HL-60 (cell line): ENCODE data around the gene NGLY1.

Experiments
- CTCF ChIP-seq: IDR thresholded peaks from one replicate; pipeline ENCODE4 v1.5.1; 2011; ENCODE audit warnings: low read length, control low read depth, inconsistent platforms; ENCODE audit not compliant: insufficient read depth
- POLR2AphosphoS5 ChIP-seq: IDR thresholded peaks from 2 replicates; pipeline ENCODE4 v1.6.1; 2012; ENCODE audit warnings: low read depth
- SPI1 ChIP-seq: IDR thresholded peaks from 2 replicates; pipeline ENCODE4 v1.6.1; 2012; ENCODE audit warnings: low read depth, mild to moderate bottlenecking, borderline replicate concordance

DNA sequence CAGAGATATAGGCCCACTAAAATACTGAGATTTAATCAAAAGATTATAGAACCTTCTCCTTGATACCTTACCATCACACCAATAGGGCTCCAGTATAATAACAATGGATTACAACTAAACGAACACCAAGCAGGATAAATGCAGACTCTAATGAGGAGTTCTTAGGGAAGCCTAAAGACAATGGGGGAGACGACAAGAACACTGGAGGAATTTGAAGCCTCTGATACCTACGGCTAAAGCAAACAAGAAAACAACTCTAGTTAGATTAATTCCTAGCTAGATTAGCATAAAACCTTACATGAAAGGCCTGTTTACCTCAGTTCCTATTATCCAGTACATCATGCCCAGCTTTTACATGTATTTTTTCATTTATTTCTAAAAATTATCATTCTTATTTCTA is 35.1 kb downstream of the NGLY1 start:
- TF ChIP-seq CTCF = no peak
- TF ChIP-seq POLR2AphosphoS5 = no peak
- TF ChIP-seq SPI1 = no peak
